ENCODE results near the gene IRF2BPL. TPM values are rescaled to one million over a fixed set of nuclear protein-coding genes. Genes with fewer than 3 reads are reported as not detected.

IRF2BPL gene
- polyA plus RNA-seq, 6 donors from 2014 or later, result 1.7 to 4.6 (median 3.2) TPM

DNA sequence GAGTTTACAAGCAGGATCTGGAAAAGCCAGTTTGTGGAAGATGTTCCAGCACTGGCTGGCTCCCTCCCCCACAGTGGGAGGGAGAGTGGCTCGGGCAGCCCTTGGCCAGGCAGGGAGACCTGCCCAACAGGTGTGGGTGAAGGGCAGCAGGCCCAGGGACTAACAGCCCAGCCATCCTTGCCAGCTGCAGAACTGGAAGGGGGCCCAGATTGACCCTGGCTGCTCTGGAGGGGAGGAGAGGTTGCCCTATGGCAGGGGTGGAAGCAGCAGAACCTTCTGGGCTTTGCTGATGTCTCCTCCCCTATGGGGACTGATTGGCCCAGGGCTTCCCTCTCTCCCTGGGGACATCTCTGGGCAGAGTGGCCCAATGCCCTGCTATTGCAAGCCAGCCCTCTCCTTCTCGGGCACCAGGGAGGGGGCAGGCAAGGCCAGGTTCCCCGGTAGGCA lies 20.5 kb downstream of the IRF2BPL start:
- DNase-seq (no peak), ATAC-seq (ENCODE audit: low read depth in 2 of 2) (no peak)
- H3K27ac Mint-ChIP-seq, result no peak overlapping the region
- H3K4me3 Mint-ChIP-seq, result no peak overlapping the region
- peaks cover 8 to 18% (median 9%) of the 10 kb centered on the region in 3 donors for H3K4me1 Mint-ChIP-seq
- peaks cover 0 to 20% (median 9%) of the 10 kb centered on the region in 3 donors for H3K27me3 Mint-ChIP-seq
- H3K36me3 Mint-ChIP-seq, result no peaks in the 10 kb centered on the region
- no peaks in the 10 kb centered on the region for H3K9me3 Mint-ChIP-seq

DNA sequence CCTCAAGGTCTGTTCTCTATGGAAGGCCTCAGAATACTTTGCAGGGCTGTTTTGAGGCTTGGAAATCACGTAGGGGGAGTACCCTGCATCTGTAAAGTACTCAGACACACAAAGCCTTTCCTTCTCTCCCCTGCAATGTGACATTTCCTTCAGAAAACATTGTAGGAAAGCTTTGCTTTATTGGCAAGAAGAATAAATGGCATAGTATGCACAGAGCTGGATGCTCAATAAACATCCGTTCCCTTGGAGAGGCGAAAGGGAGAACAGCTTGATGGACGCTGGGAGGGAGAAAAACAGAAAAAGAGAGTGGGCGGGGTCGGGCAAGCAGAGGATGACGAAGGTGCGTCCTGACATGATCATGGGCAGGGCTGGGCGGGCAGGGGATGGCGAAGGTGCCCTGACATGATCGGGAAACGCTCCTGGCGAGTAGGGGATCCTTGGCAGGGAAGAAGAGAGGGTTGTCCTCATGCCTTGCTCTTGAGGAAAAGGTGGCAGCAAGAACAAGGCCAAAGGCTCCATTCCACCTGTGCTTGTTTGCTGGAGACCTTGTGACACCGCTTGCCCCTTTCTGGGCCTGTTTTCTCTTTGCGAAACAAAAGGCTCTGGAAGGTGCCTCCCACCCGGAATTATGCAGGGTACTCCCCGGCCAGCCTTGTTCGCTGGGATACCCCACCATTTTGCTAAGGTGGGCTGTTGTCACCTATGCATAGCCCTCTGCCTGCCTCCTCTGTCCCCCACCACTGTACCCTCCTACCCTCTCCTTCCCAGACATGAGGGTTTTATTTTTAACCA lies 21.1 kb downstream of the IRF2BPL start:
- Mint-ChIP-seq H3K4me3 (no peak overlapping the region), H3K4me1 (peaks cover 8 to 18% (median 9%) of the 10 kb centered on the region in 3 donors), H3K36me3 (no peaks in the 10 kb centered on the region), H3K27me3 (peaks cover 0 to 14% (median 4%) of the 10 kb centered on the region in 3 donors), H3K27ac (peak overlapping the region in 1 of 6 donors; percentile 42), H3K9me3 (no peaks in the 10 kb centered on the region)
- ATAC-seq (ENCODE audit: low read depth in 2 of 2), result no peak
- no peak for DNase-seq

DNA sequence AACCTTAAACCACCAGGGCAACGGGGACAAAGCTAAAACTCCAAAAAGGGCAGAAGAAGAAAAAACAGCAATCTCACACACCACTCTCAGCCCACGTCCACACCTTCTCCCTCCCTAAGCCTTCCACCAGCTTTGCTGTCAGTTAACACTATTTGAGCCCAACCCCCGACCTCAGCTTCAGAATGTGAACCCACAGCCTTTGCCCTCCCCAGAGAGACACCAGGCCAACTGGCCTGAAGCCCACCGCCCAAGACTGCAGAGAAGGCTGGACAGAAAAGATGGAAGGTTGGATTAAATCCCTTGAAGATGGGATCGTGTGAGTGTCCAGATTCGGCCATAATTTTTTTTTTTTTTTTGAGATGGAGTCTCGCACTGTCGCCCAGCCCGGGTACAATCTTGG lies 22.4 kb downstream of the IRF2BPL start:
- no peaks in the 10 kb centered on the region for H3K9me3 Mint-ChIP-seq
- DNase-seq, result no peak
- peaks cover 9 to 13% (median 13%) of the 10 kb centered on the region in 3 donors for H3K4me1 Mint-ChIP-seq
- ATAC-seq (ENCODE audit: low read depth in 2 of 2), result no peak
- no peaks in the 10 kb centered on the region for H3K36me3 Mint-ChIP-seq
- peak overlapping the region in 2 of 6 donors; percentile 85 to 90 for H3K27ac Mint-ChIP-seq
- H3K4me3 Mint-ChIP-seq, result no peak overlapping the region
- H3K27me3 Mint-ChIP-seq, result peaks cover 0 to 5% (median 0%) of the 10 kb centered on the region in 3 donors

DNA sequence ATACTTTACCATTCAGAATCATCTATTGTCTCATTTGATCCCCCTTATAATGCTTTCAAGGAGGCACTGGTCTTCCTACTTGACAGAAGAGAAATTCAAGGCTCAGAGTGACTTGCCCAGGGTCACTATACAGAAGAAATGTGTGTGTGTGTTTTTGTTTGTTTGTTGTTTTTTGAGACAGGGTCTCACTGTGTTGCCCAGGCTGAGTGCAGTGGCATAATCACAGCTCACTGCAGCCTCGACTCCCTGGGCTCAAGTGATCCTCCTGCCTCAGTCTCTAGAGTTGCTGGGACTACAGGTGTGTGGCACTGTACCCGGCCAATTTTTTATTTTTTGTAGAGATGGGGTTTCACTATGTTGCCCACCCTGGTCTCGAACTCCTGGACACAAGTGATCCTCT lies 22.9 kb downstream of the IRF2BPL start:
- Mint-ChIP-seq H3K4me1 (peaks cover 14 to 19% (median 18%) of the 10 kb centered on the region in 3 donors), H3K27ac (peak overlapping the region in 2 of 6 donors; percentile 7 to 42), H3K27me3 (peaks cover 0 to 2% (median 0%) of the 10 kb centered on the region in 3 donors), H3K9me3 (no peaks in the 10 kb centered on the region), H3K4me3 (no peak overlapping the region), H3K36me3 (no peaks in the 10 kb centered on the region)
- DNase-seq, result no peak
- no peak for ATAC-seq (ENCODE audit: low read depth in 2 of 2)

DNA sequence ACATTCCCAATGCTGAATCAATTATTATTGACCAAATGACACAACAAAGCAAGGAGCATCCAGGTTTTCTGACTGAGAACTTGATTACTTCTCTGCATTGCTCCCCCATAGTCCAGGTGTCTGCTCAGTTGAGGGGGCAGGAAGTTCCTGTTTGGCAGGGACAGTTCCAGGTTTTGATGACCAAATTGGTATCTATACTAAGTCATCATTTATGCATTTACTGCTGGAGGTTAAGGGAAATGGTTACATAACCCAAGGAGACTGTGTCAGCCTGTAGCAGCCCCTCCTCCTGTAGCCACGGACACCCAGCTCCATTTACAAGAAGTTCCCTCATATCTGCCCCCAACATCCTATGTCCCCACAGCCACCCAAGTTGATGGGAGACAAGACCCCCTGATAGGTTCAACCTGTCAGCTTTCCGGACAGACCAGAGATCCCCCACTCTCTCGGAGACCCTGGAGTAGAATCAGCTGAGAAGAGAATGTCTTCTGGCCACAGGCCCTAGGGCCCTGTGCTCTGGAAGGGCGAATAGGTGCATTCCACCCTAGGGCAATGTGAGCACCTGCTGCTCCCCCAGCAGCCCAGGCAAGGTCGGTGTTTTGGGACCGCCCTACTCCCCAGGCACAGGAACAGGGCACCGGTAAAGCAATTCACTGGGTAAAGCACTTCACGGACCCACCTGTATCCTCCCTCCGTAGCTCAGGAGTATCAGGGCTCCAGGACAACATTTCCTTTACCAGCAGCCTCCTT lies 23.6 kb downstream of the IRF2BPL start:
- DNase-seq, result no peak
- no peaks in the 10 kb centered on the region for H3K36me3 Mint-ChIP-seq
- ATAC-seq (ENCODE audit: low read depth in 2 of 2), result no peak
- no peaks in the 10 kb centered on the region for H3K9me3 Mint-ChIP-seq
- no peaks in the 10 kb centered on the region for H3K27me3 Mint-ChIP-seq
- H3K27ac Mint-ChIP-seq, result peak overlapping the region in 3 of 6 donors; percentile 7 to 87 (median 54)
- peaks cover 20 to 26% (median 24%) of the 10 kb centered on the region in 3 donors for H3K4me1 Mint-ChIP-seq
- H3K4me3 Mint-ChIP-seq, result no peak overlapping the region

DNA sequence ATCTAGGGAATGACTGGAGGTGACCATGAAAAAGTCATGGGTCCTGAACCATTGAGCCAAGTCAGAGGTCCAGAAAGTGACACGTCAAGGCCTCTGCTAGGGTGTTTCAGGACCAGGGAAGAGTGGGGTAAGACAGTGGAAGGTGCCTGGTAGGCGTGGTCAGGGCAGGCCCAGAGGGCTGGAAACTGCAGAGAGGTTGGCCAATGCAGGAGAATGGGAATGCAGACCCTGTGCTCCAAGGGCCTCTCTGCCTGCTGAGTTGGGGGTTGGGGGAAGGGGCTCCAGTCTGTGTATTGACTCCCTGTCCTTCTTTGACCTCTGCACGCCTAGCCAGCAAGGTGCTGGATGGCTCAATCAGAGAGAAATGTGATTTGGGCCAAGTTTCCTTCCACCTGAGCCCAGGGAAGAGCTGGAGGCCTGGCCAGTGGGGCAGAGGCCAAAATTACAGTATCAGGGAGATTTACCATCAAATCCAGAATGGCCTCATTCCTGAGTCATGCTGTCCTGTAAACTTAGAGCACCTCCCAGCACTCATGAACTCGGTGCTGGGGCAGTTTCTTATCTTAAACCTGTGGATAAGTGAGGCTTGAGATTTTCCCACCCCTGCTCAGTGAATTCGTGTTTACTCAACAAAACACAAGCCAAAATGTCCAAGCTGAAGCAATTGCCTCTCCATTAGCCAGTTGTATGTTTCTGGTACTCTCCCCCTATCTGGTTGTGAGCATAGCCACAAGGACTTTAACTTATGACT lies 24.4 kb downstream of the IRF2BPL start:
- ATAC-seq (ENCODE audit: low read depth in 2 of 2), result no peak
- H3K27me3 Mint-ChIP-seq, result no peaks in the 10 kb centered on the region
- no peak for DNase-seq
- peaks cover 21 to 32% (median 28%) of the 10 kb centered on the region in 3 donors for H3K4me1 Mint-ChIP-seq
- peak overlapping the region in 1 of 6 donors; percentile 70 for H3K27ac Mint-ChIP-seq
- no peaks in the 10 kb centered on the region for H3K9me3 Mint-ChIP-seq
- no peak overlapping the region for H3K4me3 Mint-ChIP-seq
- H3K36me3 Mint-ChIP-seq, result no peaks in the 10 kb centered on the region

DNA sequence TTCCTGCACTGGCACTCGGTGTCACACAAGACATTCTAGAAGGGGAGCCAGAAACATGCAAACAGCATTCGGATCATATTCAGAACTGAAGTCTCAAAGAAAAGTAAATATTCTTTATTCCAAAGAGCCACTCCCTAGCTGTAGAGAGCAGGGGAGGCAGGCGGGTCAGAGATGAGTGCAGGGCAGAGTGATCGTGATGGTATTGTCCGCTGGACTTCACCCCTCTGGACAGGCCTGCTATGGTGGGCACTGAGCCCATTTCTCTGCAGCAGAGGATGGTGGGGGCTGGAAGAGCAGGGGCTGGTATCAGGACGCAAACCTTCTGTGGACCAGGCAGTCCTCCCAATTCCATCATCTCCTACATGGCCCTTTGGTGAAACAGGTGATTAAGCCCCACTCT lies 25.6 kb downstream of the IRF2BPL start:
- H3K4me1 Mint-ChIP-seq, result peaks cover 25 to 41% (median 41%) of the 10 kb centered on the region in 3 donors
- H3K9me3 Mint-ChIP-seq, result no peaks in the 10 kb centered on the region
- H3K4me3 Mint-ChIP-seq, result peak overlapping the region in 1 of 8 donors; percentile 31
- no peak for DNase-seq
- H3K27me3 Mint-ChIP-seq, result no peaks in the 10 kb centered on the region
- H3K27ac Mint-ChIP-seq, result peak overlapping the region in 2 of 6 donors; percentile 50 to 75
- H3K36me3 Mint-ChIP-seq, result no peaks in the 10 kb centered on the region
- no peak for ATAC-seq (ENCODE audit: low read depth in 2 of 2)

DNA sequence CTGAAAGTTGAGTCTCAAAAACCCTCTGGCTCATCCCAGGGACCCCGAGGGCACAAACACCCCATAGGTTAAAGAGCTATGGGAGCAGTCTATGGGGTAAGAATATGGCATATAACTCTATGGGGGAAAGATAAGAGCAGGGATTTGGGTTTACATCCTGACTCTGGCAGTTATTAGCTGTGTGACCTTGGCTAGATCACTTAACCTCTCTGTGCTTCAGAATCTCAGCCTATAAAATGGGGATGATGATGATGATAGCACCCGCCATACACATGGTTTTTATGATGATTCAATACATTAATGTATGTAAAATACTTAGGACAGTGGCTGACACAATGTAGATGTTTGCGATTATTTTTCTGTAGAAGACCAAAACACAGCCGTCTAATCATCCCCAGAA lies 26.2 kb downstream of the IRF2BPL start:
- peaks cover 28 to 46% (median 46%) of the 10 kb centered on the region in 3 donors for H3K4me1 Mint-ChIP-seq
- H3K36me3 Mint-ChIP-seq, result no peaks in the 10 kb centered on the region
- no peaks in the 10 kb centered on the region for H3K27me3 Mint-ChIP-seq
- H3K9me3 Mint-ChIP-seq, result no peaks in the 10 kb centered on the region
- ATAC-seq (ENCODE audit: low read depth in 2 of 2), result no peak
- no peak for DNase-seq
- H3K27ac Mint-ChIP-seq, result peak overlapping the region in 1 of 6 donors; percentile 75
- H3K4me3 Mint-ChIP-seq, result peak overlapping the region in 4 of 8 donors; percentile 23 to 51 (median 32)

DNA sequence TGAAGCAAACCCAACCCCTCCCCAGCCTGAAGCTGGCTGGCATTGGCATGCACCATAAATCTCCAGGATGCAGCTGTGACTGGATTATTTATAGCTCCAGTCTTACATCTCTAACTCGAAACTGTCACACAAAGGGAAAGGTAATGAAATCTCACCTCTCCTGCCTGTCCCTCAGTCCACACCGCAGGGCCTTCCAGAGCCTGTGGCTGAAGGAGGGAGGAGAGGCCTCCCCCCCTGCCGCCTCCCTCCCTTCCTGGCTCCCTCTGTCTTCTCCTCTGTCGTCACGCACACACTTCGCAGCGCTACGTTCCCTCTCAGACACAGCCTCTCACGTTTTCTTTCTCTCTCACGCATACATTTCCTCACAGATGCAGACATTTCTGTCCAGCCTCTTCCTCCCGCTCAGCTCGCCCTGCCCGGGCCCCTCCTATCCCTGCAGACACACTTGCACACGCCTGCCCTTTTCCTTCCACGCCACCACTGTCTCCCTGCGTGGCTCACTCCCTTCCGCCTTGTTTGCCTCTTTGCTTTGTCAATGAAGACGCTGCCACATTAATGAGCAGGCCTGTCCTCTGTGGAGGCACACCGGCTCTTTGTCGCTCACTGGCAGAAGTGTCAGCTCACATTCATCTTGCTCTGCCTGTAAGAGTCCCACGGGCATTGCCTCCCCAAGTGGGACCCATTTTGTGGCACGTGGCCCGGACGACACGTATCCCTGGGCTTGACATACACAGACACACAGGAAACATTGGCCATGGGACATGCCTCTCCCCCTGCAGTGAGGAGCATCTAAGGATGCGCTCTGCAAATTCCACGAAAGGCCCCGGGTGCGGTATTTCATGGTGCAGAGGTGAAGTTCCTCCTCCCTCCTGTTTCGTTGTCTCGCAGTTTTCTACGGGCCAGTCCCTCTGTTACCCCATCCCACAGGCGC lies 27.9 kb downstream of the IRF2BPL start:
- Mint-ChIP-seq H3K4me1 (peaks cover 30 to 50% (median 42%) of the 10 kb centered on the region in 3 donors), H3K27ac (peak overlapping the region; percentile 69 to 96 (median 94)), H3K9me3 (no peaks in the 10 kb centered on the region), H3K27me3 (no peaks in the 10 kb centered on the region), H3K4me3 (peak overlapping the region; percentile 76 to 94 (median 86)), H3K36me3 (no peaks in the 10 kb centered on the region)
- DNase-seq (peak; percentile 42), ATAC-seq (ENCODE audit: low read depth in 2 of 2) (peak; percentile 74 to 77)

DNA sequence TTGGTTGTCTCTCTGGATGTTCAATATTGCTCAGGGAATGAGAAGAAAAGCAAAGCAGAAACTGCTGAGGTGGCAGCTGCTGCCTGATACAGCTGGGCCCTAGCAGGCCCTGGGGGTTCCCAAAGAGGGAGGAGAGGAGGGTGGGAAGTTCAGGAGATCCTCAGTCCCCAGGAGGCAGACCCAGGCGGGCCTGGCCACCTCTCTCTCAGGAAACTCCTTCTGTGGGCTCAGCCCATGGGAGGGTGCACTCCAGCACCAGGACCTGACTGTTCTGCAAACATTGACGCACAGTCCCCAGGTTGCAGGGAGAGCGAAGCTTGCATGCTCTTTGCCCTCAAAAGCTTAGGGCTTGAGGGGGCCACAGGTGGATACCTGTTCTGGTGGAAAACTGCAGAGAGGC lies 29.6 kb downstream of the IRF2BPL start:
- ATAC-seq (ENCODE audit: low read depth in 2 of 2), result no peak
- peaks cover 33 to 46% (median 37%) of the 10 kb centered on the region in 3 donors for H3K4me1 Mint-ChIP-seq
- H3K4me3 Mint-ChIP-seq, result peak overlapping the region in 3 of 8 donors; percentile 25 to 81 (median 42)
- DNase-seq, result no peak
- H3K9me3 Mint-ChIP-seq, result no peaks in the 10 kb centered on the region
- H3K36me3 Mint-ChIP-seq, result no peaks in the 10 kb centered on the region
- peak overlapping the region in 2 of 6 donors; percentile 66 to 67 for H3K27ac Mint-ChIP-seq
- H3K27me3 Mint-ChIP-seq, result no peaks in the 10 kb centered on the region

DNA sequence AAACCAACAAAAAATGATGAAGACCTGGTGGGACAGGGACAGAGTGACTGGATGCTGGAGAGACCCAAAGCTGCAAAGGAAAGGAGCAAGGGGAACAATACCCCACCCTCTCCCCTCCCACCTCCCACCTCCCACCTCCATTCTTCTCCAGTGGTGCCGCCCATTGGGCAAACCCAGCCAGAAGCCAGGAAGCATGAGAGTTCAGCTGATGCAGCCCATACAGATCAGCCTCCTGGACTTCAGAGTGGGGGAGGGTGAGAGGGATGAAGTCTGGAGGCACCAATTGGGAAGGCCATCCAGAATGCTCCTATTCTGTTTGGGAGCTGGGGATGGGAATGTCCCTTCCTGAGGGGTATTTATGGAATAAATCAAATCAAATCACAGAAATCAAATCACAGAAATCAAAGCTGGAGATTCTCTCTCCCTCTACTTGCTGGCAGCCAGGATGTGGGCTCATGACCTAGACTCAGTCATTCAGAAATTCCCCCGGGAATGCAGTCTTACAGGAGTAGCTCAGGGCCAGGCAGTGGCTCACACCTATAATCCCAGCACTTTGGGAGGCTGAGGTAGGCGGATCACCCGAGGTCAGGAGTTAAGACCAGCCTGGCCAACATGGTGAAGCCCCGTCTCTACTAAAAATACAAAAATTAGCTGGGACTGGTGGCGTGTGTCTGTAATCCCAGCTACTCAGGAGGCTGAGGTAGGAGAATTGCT lies 31.1 kb downstream of the IRF2BPL start:
- no peaks in the 10 kb centered on the region for H3K36me3 Mint-ChIP-seq
- DNase-seq (no peak), ATAC-seq (ENCODE audit: low read depth in 2 of 2) (no peak)
- H3K4me3 Mint-ChIP-seq, result peak overlapping the region in 5 of 8 donors; percentile 25 to 59 (median 39)
- no peaks in the 10 kb centered on the region for H3K27me3 Mint-ChIP-seq
- H3K9me3 Mint-ChIP-seq, result no peaks in the 10 kb centered on the region
- H3K4me1 Mint-ChIP-seq, result peaks cover 36 to 48% (median 37%) of the 10 kb centered on the region in 3 donors
- peak overlapping the region in 1 of 6 donors; percentile 82 for H3K27ac Mint-ChIP-seq
